GM23338 (cell line): Measurements from ENCODE around the gene ZNF354C. TPM values are rescaled to one million over a fixed set of nuclear protein-coding genes. Genes with fewer than 3 reads are reported as not detected.

Experiments used
- ATAC-seq: fragments of 200-7000 bp; cut with Tn5 transposase; 3 replicates; pipeline ENCODE4 v1.9.1; 2020
- DNase-seq: peaks from one replicate; pipeline ENCODE4 v3.0.0-alpha.2; 2015; ENCODE audit warnings: low spot score
- H2AFZ ChIP-seq: fragments of 200-600 bp; sonication (generic); 2 replicates; pipeline ENCODE4 v1.8.0; 2016; ENCODE audit warnings: antibody characterized with exemption, mild to moderate bottlenecking, moderate library complexity
- H3F3A ChIP-seq: fragments of 200-600 bp; sonication (generic); replicated peaks from 2 replicates; pipeline ENCODE4 v1.8.0; 2017; ENCODE audit warnings: antibody characterized with exemption, mixed run types, low read depth
- H3K27ac ChIP-seq: fragments of 200-600 bp; sonication (generic); 2 replicates; pipeline ENCODE4 v1.6.1; 2016; ENCODE audit warnings: low read depth
- H3K27me3 ChIP-seq: fragments of 200-600 bp; sonication (generic); 2 replicates; pipeline ENCODE4 v1.8.0; 2016; ENCODE audit warnings: mild to moderate bottlenecking, mixed run types, moderate library complexity; ENCODE audit not compliant: insufficient read depth
- H3K36me3 ChIP-seq: fragments of 200-600 bp; sonication (generic); 2 replicates; pipeline ENCODE4 v1.8.0; 2016; ENCODE audit warnings: mild to moderate bottlenecking; ENCODE audit not compliant: insufficient read depth
- H3K4me1 ChIP-seq: fragments of 200-600 bp; sonication (generic); 2 replicates; pipeline ENCODE4 v1.8.0; 2016; ENCODE audit warnings: mild to moderate bottlenecking, moderate library complexity; ENCODE audit not compliant: insufficient read depth
- H3K4me2 ChIP-seq: fragments of 200-600 bp; sonication (generic); 2 replicates; pipeline ENCODE4 v1.7.1; 2017; ENCODE audit warnings: mixed run types
- H3K4me3 ChIP-seq: fragments of 200-600 bp; sonication (generic); 2 replicates; pipeline ENCODE4 v1.6.1; 2016; ENCODE audit warnings: mixed run types
- H3K79me2 ChIP-seq: fragments of 200-600 bp; sonication (generic); replicated peaks from 2 replicates; pipeline ENCODE4 v1.8.0; 2017; ENCODE audit warnings: mild to moderate bottlenecking; ENCODE audit not compliant: insufficient read depth
- H3K9me2 ChIP-seq: fragments of 200-600 bp; sonication (generic); 2 replicates; pipeline ENCODE4 v1.8.0; 2017; ENCODE audit not compliant: insufficient read depth
- H4K20me1 ChIP-seq: fragments of 200-600 bp; sonication (generic); replicated peaks from 2 replicates; pipeline ENCODE4 v1.8.0; 2017; ENCODE audit warnings: mild to moderate bottlenecking; ENCODE audit not compliant: insufficient read depth
- H3K27ac Mint-ChIP-seq: 2 replicates; pipeline ENCODE4 v1.8.0; 2020; ENCODE audit warnings: inconsistent platforms, mild to moderate bottlenecking, moderate library complexity, mixed read lengths
- H3K27me3 Mint-ChIP-seq: 3 replicates; pipeline ENCODE4 v1.8.0; 2022; ENCODE audit warnings: low read depth, mild to moderate bottlenecking, moderate library complexity, mixed read lengths, inconsistent platforms; ENCODE audit not compliant: insufficient read depth, poor library complexity
- H3K36me3 Mint-ChIP-seq: 3 replicates; pipeline ENCODE4 v1.8.0; 2021; ENCODE audit warnings: low read depth, mild to moderate bottlenecking, inconsistent platforms, moderate library complexity, mixed read lengths
- H3K4me1 Mint-ChIP-seq: 3 replicates; pipeline ENCODE4 v1.8.0; 2020; ENCODE audit warnings: mild to moderate bottlenecking, inconsistent platforms, mixed read lengths
- H3K4me3 Mint-ChIP-seq: 3 replicates; pipeline ENCODE4 v1.8.0; 2021; ENCODE audit warnings: moderate library complexity, mild to moderate bottlenecking, inconsistent platforms, mixed read lengths
- H3K9me3 Mint-ChIP-seq: 3 replicates; pipeline ENCODE4 v1.8.0; 2020; ENCODE audit warnings: moderate library complexity, mild to moderate bottlenecking, inconsistent platforms, mixed read lengths
- CREB1 ChIP-seq: fragments of 250-450 bp; sonication (Bioruptor Pico); IDR thresholded peaks from 2 replicates; pipeline ENCODE4 v1.5.0; 2020; ENCODE audit warnings: low read depth, mild to moderate bottlenecking, moderate library complexity
- EZH2phosphoT487 ChIP-seq: fragments of 200-600 bp; sonication (generic); IDR thresholded peaks from one replicate; pipeline ENCODE4 v1.8.1; 2018; ENCODE audit warnings: antibody characterized with exemption; ENCODE audit not compliant: unreplicated experiment
- JUNB ChIP-seq: IDR thresholded peaks from one replicate; pipeline ENCODE4 v1.6.1; 2016; ENCODE audit warnings: antibody characterized with exemption; ENCODE audit not compliant: unreplicated experiment
- NANOG ChIP-seq: IDR thresholded peaks from 2 replicates; pipeline ENCODE4 v1.6.1; 2016; ENCODE audit warnings: antibody characterized with exemption, borderline replicate concordance
- POLR2AphosphoS5 ChIP-seq: IDR thresholded peaks from 2 replicates; pipeline ENCODE4 v1.6.1; 2016; ENCODE audit warnings: antibody characterized with exemption, low read depth
- ZNF331 ChIP-seq: fragments of 250-450 bp; sonication (Bioruptor Pico); IDR thresholded peaks from 2 replicates; pipeline ENCODE4 v1.5.0; 2020; ENCODE audit warnings: low read depth, mild to moderate bottlenecking, moderate library complexity
- polyA plus RNA-seq: library from polyadenylated mRNA; unstranded; fragments of >200 nt; fragmentation: Nextera tagmentation; extraction: Ambion mirVana; gene quantifications from 2 replicates; pipeline ENCODE4 v1.2.1, GENCODE V29; 2016
- total RNA-seq: library from RNA; depleted of rRNA; stranded (reverse); fragments of >200 nt; shearing (Covaris generic); gene quantifications from 2 replicates; pipeline ENCODE4 v1.2.3, GENCODE V29; 2014
- TF ChIP-seq, protein P1 (sequence below), 2 experiments: fragments of 200-600 bp in 1 of 2; sonication (generic) in 1 of 2; conservative IDR thresholded peaks; 2 replicates each; pipeline versions ENCODE4 v1.5.1 to v1.6.1; 2016 to 2017; ENCODE audit warnings: antibody characterized with exemption in 2 of 2, low read depth in 2 of 2, mild to moderate bottlenecking in 2 of 2, moderate library complexity in 1 of 2
- TF ChIP-seq, protein P2 (sequence below): IDR thresholded peaks from one replicate; pipeline ENCODE4 v1.6.1; 2018; ENCODE audit warnings: antibody characterized with exemption; ENCODE audit not compliant: unreplicated experiment
- TF ChIP-seq, protein P3 (sequence below): fragments of 250-450 bp; sonication (Bioruptor Pico); IDR thresholded peaks from 2 replicates; pipeline ENCODE4 v1.5.0; 2020; ENCODE audit warnings: mild to moderate bottlenecking, moderate library complexity

The ZNF354C gene
- total and polyA plus RNA-seq, 2 experiments from 2014 or later = 1.6 to 11.3 TPM

DNA sequence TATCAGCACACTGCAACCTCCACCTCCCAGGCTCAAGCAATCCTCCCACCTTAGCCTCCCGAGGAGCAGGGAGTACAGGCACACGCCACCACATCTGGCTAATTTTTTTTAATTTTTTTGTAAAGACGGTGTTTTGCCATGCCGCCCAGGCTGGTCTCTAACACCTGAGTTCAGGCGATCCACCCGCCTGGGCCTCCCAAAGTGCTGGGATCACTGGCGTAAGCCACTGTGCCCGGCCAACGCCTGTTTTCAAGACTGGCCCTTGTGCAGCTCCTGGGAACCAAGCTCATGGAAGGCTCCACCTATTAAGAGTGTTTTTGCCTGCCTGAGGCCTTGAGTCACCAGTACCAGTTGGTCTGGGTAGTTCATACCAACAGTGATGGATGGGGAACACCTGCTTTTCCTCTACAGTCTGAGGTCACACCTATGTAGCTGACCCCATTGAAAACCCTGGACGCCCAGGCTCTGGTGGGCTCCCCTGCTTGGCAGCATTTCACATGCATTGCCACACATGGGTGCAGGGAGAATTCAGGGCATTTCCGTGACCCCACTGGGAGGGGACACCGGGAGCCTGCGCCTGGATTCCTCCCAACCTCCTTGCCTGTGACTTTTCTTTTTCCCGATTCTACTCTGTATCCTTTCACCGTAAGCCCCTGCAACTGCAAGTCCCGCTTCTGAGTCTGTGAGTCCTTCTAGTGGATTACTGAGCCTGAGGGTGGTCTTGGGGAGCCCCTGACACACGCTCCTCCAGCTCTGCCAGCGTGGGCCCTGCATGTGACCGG lies 63.5 kb downstream of the ZNF354C start:
- no peak overlapping the region for H3K4me2 ChIP-seq
- H3K79me2 ChIP-seq = no peaks in the 10 kb centered on the region
- DNase-seq (no peak), ATAC-seq (no peak)
- no peaks in the 10 kb centered on the region for H3K4me1 ChIP-seq
- no peaks in the 10 kb centered on the region for H3K36me3 ChIP-seq
- H3K4me3 ChIP-seq = no peak overlapping the region
- no peak overlapping the region for H3K27ac ChIP-seq
- Mint-ChIP-seq H3K36me3 (peaks cover 24% of the 10 kb centered on the region), H3K4me3 (no peak overlapping the region), H3K4me1 (no peaks in the 10 kb centered on the region; the same call in 2 of the 3 replicates), H3K27ac (no peak overlapping the region), H3K27me3 (peaks cover 7% of the 10 kb centered on the region), H3K9me3 (peaks cover 76% of the 10 kb centered on the region)
- H3K9me2 ChIP-seq = no peaks in the 10 kb centered on the region
- TF ChIP-seq NANOG = no peak
- TF ChIP-seq, protein P1, sequence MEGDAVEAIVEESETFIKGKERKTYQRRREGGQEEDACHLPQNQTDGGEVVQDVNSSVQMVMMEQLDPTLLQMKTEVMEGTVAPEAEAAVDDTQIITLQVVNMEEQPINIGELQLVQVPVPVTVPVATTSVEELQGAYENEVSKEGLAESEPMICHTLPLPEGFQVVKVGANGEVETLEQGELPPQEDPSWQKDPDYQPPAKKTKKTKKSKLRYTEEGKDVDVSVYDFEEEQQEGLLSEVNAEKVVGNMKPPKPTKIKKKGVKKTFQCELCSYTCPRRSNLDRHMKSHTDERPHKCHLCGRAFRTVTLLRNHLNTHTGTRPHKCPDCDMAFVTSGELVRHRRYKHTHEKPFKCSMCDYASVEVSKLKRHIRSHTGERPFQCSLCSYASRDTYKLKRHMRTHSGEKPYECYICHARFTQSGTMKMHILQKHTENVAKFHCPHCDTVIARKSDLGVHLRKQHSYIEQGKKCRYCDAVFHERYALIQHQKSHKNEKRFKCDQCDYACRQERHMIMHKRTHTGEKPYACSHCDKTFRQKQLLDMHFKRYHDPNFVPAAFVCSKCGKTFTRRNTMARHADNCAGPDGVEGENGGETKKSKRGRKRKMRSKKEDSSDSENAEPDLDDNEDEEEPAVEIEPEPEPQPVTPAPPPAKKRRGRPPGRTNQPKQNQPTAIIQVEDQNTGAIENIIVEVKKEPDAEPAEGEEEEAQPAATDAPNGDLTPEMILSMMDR (conservative IDR thresholded peaks at IDR 0.05; ENCODE audit: low read depth in 2 of 2) = no peak
- TF ChIP-seq ZNF331 (CRISPR knock-in tag) = no peak
- TF ChIP-seq CREB1 (CRISPR knock-in tag) = no peak
- TF ChIP-seq POLR2AphosphoS5 = no peak
- TF ChIP-seq JUNB = no peak
- TF ChIP-seq, protein P2, sequence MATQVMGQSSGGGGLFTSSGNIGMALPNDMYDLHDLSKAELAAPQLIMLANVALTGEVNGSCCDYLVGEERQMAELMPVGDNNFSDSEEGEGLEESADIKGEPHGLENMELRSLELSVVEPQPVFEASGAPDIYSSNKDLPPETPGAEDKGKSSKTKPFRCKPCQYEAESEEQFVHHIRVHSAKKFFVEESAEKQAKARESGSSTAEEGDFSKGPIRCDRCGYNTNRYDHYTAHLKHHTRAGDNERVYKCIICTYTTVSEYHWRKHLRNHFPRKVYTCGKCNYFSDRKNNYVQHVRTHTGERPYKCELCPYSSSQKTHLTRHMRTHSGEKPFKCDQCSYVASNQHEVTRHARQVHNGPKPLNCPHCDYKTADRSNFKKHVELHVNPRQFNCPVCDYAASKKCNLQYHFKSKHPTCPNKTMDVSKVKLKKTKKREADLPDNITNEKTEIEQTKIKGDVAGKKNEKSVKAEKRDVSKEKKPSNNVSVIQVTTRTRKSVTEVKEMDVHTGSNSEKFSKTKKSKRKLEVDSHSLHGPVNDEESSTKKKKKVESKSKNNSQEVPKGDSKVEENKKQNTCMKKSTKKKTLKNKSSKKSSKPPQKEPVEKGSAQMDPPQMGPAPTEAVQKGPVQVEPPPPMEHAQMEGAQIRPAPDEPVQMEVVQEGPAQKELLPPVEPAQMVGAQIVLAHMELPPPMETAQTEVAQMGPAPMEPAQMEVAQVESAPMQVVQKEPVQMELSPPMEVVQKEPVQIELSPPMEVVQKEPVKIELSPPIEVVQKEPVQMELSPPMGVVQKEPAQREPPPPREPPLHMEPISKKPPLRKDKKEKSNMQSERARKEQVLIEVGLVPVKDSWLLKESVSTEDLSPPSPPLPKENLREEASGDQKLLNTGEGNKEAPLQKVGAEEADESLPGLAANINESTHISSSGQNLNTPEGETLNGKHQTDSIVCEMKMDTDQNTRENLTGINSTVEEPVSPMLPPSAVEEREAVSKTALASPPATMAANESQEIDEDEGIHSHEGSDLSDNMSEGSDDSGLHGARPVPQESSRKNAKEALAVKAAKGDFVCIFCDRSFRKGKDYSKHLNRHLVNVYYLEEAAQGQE = no peak
- no peak for TF ChIP-seq EZH2phosphoT487
- no peaks in the 10 kb centered on the region for H4K20me1 ChIP-seq
- H3F3A ChIP-seq = no peaks in the 10 kb centered on the region
- no peaks in the 10 kb centered on the region for H3K27me3 ChIP-seq
- H2AFZ ChIP-seq = no peak overlapping the region

DNA sequence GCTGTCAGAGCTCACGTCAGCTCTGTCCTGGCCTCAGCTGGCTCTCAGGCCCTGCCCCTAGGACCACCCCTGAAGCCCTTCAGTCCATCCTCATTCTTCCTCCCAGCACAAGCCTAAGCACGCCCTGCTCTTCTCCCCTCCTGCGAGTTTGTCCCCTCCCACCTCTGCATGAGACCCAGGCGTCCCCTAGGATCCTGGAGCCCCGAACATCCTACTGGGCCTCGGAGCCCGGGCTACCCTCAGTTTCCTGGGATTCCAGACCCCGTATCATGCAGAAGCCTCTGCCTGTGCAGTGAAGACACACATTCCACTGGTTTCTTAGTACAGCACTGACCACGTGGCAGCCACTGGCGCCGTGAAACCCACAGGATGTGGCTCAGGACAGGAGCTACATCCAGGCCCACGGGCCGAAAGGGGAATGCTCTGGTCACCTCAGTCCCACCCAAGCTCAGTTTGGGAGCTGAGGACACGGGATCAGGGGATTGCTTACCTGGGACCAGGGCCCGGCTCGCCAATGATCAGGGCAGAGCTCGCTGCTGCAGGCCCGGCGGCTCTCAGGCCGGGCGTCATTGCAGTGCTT lies 64.2 kb downstream of the ZNF354C start:
- Mint-ChIP-seq H3K4me1 (no peaks in the 10 kb centered on the region; the same call in 2 of the 3 replicates), H3K27me3 (peaks cover 7% of the 10 kb centered on the region), H3K36me3 (peaks cover 23% of the 10 kb centered on the region), H3K27ac (no peak overlapping the region), H3K9me3 (peaks cover 74% of the 10 kb centered on the region), H3K4me3 (no peak overlapping the region)
- Histone ChIP-seq H3K27me3 (no peaks in the 10 kb centered on the region), H3K4me1 (no peaks in the 10 kb centered on the region), H4K20me1 (no peaks in the 10 kb centered on the region), H3K4me3 (no peak overlapping the region), H3K36me3 (no peaks in the 10 kb centered on the region), H3F3A (no peaks in the 10 kb centered on the region), H3K4me2 (no peak overlapping the region), H3K9me2 (no peaks in the 10 kb centered on the region), H3K79me2 (no peaks in the 10 kb centered on the region), H3K27ac (no peak overlapping the region), H2AFZ (no peak overlapping the region)
- ATAC-seq (no peak), DNase-seq (no peak)
- TF ChIP-seq CREB1 (CRISPR knock-in tag) (no peak), NANOG (no peak)
- TF ChIP-seq, protein P3, sequence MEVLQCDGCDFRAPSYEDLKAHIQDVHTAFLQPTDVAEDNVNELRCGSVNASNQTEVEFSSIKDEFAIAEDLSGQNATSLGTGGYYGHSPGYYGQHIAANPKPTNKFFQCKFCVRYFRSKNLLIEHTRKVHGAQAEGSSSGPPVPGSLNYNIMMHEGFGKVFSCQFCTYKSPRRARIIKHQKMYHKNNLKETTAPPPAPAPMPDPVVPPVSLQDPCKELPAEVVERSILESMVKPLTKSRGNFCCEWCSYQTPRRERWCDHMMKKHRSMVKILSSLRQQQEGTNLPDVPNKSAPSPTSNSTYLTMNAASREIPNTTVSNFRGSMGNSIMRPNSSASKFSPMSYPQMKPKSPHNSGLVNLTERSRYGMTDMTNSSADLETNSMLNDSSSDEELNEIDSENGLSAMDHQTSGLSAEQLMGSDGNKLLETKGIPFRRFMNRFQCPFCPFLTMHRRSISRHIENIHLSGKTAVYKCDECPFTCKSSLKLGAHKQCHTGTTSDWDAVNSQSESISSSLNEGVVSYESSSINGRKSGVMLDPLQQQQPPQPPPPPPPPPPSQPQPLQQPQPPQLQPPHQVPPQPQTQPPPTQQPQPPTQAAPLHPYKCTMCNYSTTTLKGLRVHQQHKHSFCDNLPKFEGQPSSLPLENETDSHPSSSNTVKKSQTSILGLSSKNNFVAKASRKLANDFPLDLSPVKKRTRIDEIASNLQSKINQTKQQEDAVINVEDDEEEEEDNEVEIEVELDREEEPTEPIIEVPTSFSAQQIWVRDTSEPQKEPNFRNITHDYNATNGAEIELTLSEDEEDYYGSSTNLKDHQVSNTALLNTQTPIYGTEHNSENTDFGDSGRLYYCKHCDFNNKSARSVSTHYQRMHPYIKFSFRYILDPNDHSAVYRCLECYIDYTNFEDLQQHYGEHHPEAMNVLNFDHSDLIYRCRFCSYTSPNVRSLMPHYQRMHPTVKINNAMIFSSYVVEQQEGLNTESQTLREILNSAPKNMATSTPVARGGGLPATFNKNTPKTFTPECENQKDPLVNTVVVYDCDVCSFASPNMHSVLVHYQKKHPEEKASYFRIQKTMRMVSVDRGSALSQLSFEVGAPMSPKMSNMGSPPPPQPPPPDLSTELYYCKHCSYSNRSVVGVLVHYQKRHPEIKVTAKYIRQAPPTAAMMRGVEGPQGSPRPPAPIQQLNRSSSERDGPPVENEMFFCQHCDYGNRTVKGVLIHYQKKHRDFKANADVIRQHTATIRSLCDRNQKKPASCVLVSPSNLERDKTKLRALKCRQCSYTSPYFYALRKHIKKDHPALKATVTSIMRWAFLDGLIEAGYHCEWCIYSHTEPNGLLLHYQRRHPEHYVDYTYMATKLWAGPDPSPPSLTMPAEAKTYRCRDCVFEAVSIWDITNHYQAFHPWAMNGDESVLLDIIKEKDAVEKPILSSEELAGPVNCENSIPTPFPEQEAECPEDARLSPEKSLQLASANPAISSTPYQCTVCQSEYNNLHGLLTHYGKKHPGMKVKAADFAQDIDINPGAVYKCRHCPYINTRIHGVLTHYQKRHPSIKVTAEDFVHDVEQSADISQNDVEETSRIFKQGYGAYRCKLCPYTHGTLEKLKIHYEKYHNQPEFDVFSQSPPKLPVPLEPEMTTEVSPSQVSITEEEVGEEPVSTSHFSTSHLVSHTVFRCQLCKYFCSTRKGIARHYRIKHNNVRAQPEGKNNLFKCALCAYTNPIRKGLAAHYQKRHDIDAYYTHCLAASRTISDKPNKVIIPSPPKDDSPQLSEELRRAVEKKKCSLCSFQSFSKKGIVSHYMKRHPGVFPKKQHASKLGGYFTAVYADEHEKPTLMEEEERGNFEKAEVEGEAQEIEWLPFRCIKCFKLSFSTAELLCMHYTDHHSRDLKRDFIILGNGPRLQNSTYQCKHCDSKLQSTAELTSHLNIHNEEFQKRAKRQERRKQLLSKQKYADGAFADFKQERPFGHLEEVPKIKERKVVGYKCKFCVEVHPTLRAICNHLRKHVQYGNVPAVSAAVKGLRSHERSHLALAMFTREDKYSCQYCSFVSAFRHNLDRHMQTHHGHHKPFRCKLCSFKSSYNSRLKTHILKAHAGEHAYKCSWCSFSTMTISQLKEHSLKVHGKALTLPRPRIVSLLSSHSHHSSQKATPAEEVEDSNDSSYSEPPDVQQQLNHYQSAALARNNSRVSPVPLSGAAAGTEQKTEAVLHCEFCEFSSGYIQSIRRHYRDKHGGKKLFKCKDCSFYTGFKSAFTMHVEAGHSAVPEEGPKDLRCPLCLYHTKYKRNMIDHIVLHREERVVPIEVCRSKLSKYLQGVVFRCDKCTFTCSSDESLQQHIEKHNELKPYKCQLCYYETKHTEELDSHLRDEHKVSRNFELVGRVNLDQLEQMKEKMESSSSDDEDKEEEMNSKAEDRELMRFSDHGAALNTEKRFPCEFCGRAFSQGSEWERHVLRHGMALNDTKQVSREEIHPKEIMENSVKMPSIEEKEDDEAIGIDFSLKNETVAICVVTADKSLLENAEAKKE (CRISPR knock-in tag) = no peak
